Mucosa of descending colon (tissue), 3 donors: Measurements from ENCODE around the gene FURIN. TPM values are rescaled to one million over a fixed set of nuclear protein-coding genes. Genes with fewer than 3 reads are reported as not detected.
A peak's percentile ranks its signal among the peaks of the same experiment; 100 is the strongest.

Experiments used
- ATAC-seq: fragments of 200-7000 bp; cut with Tn5 transposase; one replicate; pipeline ENCODE4 v1.9.1; 2020; ENCODE audit warnings: mild to moderate bottlenecking, moderate library complexity
- DNase-seq, 3 donors: peaks; one replicate each; pipeline ENCODE4 v3.0.0-alpha.2; 2020
- H3K36me3 ChIP-seq: fragments of 200-600 bp; one replicate; pipeline ENCODE4 v1.8.0; 2021; ENCODE audit warnings: low read depth, mild to moderate bottlenecking
- H3K4me1 ChIP-seq: fragments of 200-600 bp; one replicate; pipeline ENCODE4 v1.8.0; 2021; ENCODE audit warnings: low read depth, mild to moderate bottlenecking
- H3K4me3 ChIP-seq: fragments of 200-600 bp; one replicate; pipeline ENCODE4 v1.8.0; 2021; ENCODE audit warnings: mild to moderate bottlenecking
- H3K9me3 ChIP-seq: fragments of 200-600 bp; one replicate; pipeline ENCODE4 v1.8.0; 2021; ENCODE audit warnings: mild to moderate bottlenecking
- CTCF ChIP-seq: fragments of 200-600 bp; IDR thresholded peaks from one replicate; pipeline ENCODE4 v1.8.0; 2022; ENCODE audit warnings: antibody characterized with exemption, mild to moderate bottlenecking
- intact Hi-C, 2 donors: fragments of 100-400 bp; cut with DNase I in 1 of 2; cut with micrococcal nuclease in 1 of 2; formaldehyde crosslinking; loops; one replicate each; pipeline versions ENCODE4 v1.11.0 to v1.11.1; 2022; cut with DNase I, micrococcal nuclease
- total RNA-seq, 3 donors: library from RNA; stranded (reverse); fragmentation: NEBNext Ultra II Directional in 2 of 3; extraction: Animal tissue kit (Norgen Biotek cat#: 25700) in 2 of 3; gene quantifications; one replicate each; pipeline versions ENCODE4 v1.2.1 to v1.2.4, GENCODE V29; 2021 to 2023
- donor health status: DM: no; HTN: no; CAD: no; lungs with moderate emphysema.
- donor health status: DM: no; HTN: no; CAD: no.
- donor health status: DM: no; HTN: yes; CAD: no.

The FURIN gene
- total RNA-seq, 3 donors from 2014 or later = 65.9 to 83.4 (median 67.4) TPM

- peak; percentile 2 for ATAC-seq
- Histone ChIP-seq H3K4me1 (peaks cover 15% of the 10 kb centered on the region), H3K36me3 (no peaks in the 10 kb centered on the region), H3K9me3 (no peaks in the 10 kb centered on the region), H3K4me3 (no peak overlapping the region)
- intact Hi-C loops = loop anchor here (5.0 to 10.0 kb wide), 3 partner anchors 190 to 360 kb away; partner anchors contain the start of gene CRTC3 (in 1 of the 2)
- no peak for DNase-seq
- TF ChIP-seq CTCF = no peak
Measured at GRCh38 chr15:90884719-90885431, 16.5 kb downstream of the FURIN start.

- peaks cover 15% of the 10 kb centered on the region for H3K4me1 ChIP-seq
- H3K9me3 ChIP-seq = no peaks in the 10 kb centered on the region
- ATAC-seq (peak; percentile 71), DNase-seq (peak; percentile 82 to 87 (median 86))
- intact Hi-C loops = loop anchor here (5.0 to 10.0 kb wide), 3 partner anchors 191 to 361 kb away; partner anchors contain the start of gene CRTC3 (in 1 of the 2)
- H3K36me3 ChIP-seq = no peaks in the 10 kb centered on the region
- peak; percentile 98 for TF ChIP-seq CTCF
- no peak overlapping the region for H3K4me3 ChIP-seq
Measured at GRCh38 chr15:90885432-90886290, 17.3 kb downstream of the FURIN start.

GRCh38 chr15:90886291-90886614 is 17.9 kb downstream of the FURIN start:
- no peak for TF ChIP-seq CTCF
- peaks cover 15% of the 10 kb centered on the region for H3K4me1 ChIP-seq
- H3K36me3 ChIP-seq = no peaks in the 10 kb centered on the region
- intact Hi-C loops = loop anchor here (5.0 to 10.0 kb wide), 3 partner anchors 191 to 361 kb away; partner anchors contain the start of gene CRTC3 (in 1 of the 2)
- H3K9me3 ChIP-seq = no peaks in the 10 kb centered on the region
- H3K4me3 ChIP-seq = no peak overlapping the region
- ATAC-seq (no peak), DNase-seq (no peak)

- Histone ChIP-seq H3K9me3 (no peaks in the 10 kb centered on the region), H3K36me3 (no peaks in the 10 kb centered on the region), H3K4me1 (peaks cover 15% of the 10 kb centered on the region), H3K4me3 (no peak overlapping the region)
- DNase-seq (peak in 1 of 3 donors; percentile 44), ATAC-seq (no peak)
- TF ChIP-seq CTCF = no peak
- intact Hi-C loops = loop anchor here (5.0 to 10.0 kb wide), 3 partner anchors 192 to 362 kb away; partner anchors contain the start of gene CRTC3 (in 1 of the 2)
Measured at GRCh38 chr15:90887037-90887481, 18.7 kb downstream of the FURIN start.

- DNase-seq = no peak
- TF ChIP-seq CTCF = no peak
Measured at GRCh38 chr15:90889313-90889730, 20.9 kb downstream of the FURIN start.

More at GRCh38 chr15:90889313-90889730, 20.9 kb downstream of the FURIN start:
- Histone ChIP-seq H3K4me1 (peaks cover 6% of the 10 kb centered on the region), H3K36me3 (no peaks in the 10 kb centered on the region), H3K9me3 (no peaks in the 10 kb centered on the region), H3K4me3 (no peak overlapping the region)
- intact Hi-C loops = loop anchor here (5.0 to 10.0 kb wide), 3 partner anchors 195 to 365 kb away; partner anchors contain the start of gene CRTC3 (in 1 of the 2)
- no peak for ATAC-seq
